Panc1 (cell line): ENCODE data around the gene SLC1A2. TPM values are rescaled to one million over a fixed set of nuclear protein-coding genes. Genes with fewer than 3 reads are reported as not detected.

ENCODE experiments used
- ATAC-seq: fragments of 200-7000 bp; cut with Tn5 transposase; 2 replicates; pipeline ENCODE4 v1.9.1; 2020; ENCODE audit warnings: mild to moderate bottlenecking, moderate library complexity
- BruUV-seq: library from RNA; stranded (reverse); fragments of 400-500 nt; replicated peaks from 2 replicates; lab custom pipeline; 2021; lab: Mats Ljungman, UMichigan
- CTCF ChIA-PET: fragments of 300-600 bp; sonication (Branson Sonifier 250); formaldehyde crosslinking; loops from one replicate; lab custom pipeline; 2022; ENCODE audit warnings: antibody characterized with exemption; lab: Charles Lee
- POLR2A ChIA-PET: fragments of 300-600 bp; sonication (Branson Sonifier 250); formaldehyde crosslinking; loops from one replicate; lab custom pipeline; 2022; ENCODE audit warnings: antibody characterized with exemption; lab: Charles Lee
- DNase-seq: peaks from one replicate; pipeline ENCODE4 v3.0.0-alpha.2; 2010; ENCODE audit warnings: low read depth, low spot score
- H3K27ac ChIP-seq: 2 replicates; pipeline ENCODE4 v1.5.1; 2011; ENCODE audit warnings: mild to moderate bottlenecking, low read length, inconsistent platforms
- H3K27me3 ChIP-seq: fragments of 200-500 bp; sonication (Bioruptor generic); 2 replicates; pipeline ENCODE4 v1.6.0; 2014; ENCODE audit warnings: low read length, inconsistent platforms; ENCODE audit not compliant: control insufficient read depth, insufficient read depth
- H3K36me3 ChIP-seq: fragments of 200-500 bp; sonication (Bioruptor generic); 2 replicates; pipeline ENCODE4 v1.5.1; 2014; ENCODE audit warnings: inconsistent platforms, mild to moderate bottlenecking, low read length, moderate library complexity; ENCODE audit not compliant: control insufficient read depth, insufficient read depth
- H3K4me1 ChIP-seq: 2 replicates; pipeline ENCODE4 v1.5.1; 2011; ENCODE audit warnings: inconsistent platforms, mild to moderate bottlenecking, low read length, moderate library complexity; ENCODE audit not compliant: control insufficient read depth, insufficient read depth
- H3K4me3 ChIP-seq, 2 experiments: 2 replicates each; pipeline ENCODE4 v1.5.1; 2011 to 2012; ENCODE audit warnings: low read depth in 2 of 2, low read length in 2 of 2, mild to moderate bottlenecking in 2 of 2, inconsistent platforms in 1 of 2, moderate library complexity in 1 of 2
- H3K9me3 ChIP-seq: fragments of 200-500 bp; sonication (Bioruptor generic); 2 replicates; pipeline ENCODE4 v1.5.1; 2014; ENCODE audit warnings: low read depth, mild to moderate bottlenecking, inconsistent platforms, low read length, moderate library complexity; ENCODE audit not compliant: control insufficient read depth, insufficient read depth
- POLR2AphosphoS5 ChIP-seq: IDR thresholded peaks from 2 replicates; pipeline ENCODE4 v1.6.1; 2012; ENCODE audit warnings: mild to moderate bottlenecking, low read depth, low read length, moderate library complexity
- SIN3A ChIP-seq: IDR thresholded peaks from 2 replicates; pipeline ENCODE4 v1.6.1; 2012; ENCODE audit warnings: low read depth, mild to moderate bottlenecking, low read length, moderate library complexity, borderline replicate concordance; ENCODE audit not compliant: insufficient read depth
- TCF7L2 ChIP-seq: IDR thresholded peaks from 2 replicates; pipeline ENCODE4 v1.6.1; 2011; ENCODE audit warnings: mild to moderate bottlenecking, low read depth, low read length, inconsistent platforms
- in situ Hi-C: cut with HindIII; loops from 2 replicates; pipeline ENCODE4 v1.10.0; 2016; ENCODE audit warnings: low sequenced_read_pairs, low pct_unique_long_range_greater_than_20kb
- intact Hi-C: fragments of 100-400 bp; cut with micrococcal nuclease; formaldehyde crosslinking; loops from one replicate; pipeline ENCODE4 v1.10.0; 2022; ENCODE audit not compliant: unreplicated experiment
- total RNA-seq: library from RNA; stranded (reverse); gene quantifications from one replicate; pipeline ENCODE4 v1.2.1, GENCODE V29; 2021; ENCODE audit not compliant: unreplicated experiment
- TF ChIP-seq, protein P1 (sequence below), 2 experiments: IDR thresholded peaks; 2 replicates each; pipeline ENCODE4 v1.6.1; 2011 to 2012; ENCODE audit warnings: low read depth in 2 of 2, control low read depth in 1 of 2, low read length in 1 of 2, mild to moderate bottlenecking in 1 of 2, moderate library complexity in 1 of 2; ENCODE audit not compliant: insufficient read depth in 1 of 2
- TF ChIP-seq, protein P2 (sequence below): fragments of 450-650 bp; IDR thresholded peaks from 2 replicates; pipeline ENCODE4 v1.5.1; 2017; ENCODE audit warnings: mild to moderate bottlenecking

The SLC1A2 gene
- total RNA-seq, 1 experiment from 2014 or later = 0.21 TPM

DNA sequence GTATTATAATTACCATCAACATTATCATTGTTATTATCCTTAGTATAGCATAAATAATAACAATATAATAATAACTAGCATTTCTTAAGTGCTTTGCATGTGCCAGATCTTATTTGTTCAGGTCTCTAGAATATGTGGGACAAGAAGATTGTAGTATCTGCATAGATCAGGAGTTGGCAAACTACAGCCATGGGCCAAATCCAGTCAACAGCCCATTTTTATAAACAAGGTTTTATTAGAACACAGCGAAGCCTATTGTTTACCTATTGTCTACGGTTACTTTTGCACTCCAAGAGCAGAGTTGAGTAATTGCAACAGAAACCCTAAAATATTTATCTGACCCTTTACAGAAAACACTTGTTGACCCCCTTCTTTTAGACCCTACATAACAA is 81.4 kb downstream of the SLC1A2 start:
- ATAC-seq = peak; percentile 78
- no peak for TF ChIP-seq SIN3A
- no peak for TF ChIP-seq POLR2AphosphoS5
- TF ChIP-seq, protein P1, sequence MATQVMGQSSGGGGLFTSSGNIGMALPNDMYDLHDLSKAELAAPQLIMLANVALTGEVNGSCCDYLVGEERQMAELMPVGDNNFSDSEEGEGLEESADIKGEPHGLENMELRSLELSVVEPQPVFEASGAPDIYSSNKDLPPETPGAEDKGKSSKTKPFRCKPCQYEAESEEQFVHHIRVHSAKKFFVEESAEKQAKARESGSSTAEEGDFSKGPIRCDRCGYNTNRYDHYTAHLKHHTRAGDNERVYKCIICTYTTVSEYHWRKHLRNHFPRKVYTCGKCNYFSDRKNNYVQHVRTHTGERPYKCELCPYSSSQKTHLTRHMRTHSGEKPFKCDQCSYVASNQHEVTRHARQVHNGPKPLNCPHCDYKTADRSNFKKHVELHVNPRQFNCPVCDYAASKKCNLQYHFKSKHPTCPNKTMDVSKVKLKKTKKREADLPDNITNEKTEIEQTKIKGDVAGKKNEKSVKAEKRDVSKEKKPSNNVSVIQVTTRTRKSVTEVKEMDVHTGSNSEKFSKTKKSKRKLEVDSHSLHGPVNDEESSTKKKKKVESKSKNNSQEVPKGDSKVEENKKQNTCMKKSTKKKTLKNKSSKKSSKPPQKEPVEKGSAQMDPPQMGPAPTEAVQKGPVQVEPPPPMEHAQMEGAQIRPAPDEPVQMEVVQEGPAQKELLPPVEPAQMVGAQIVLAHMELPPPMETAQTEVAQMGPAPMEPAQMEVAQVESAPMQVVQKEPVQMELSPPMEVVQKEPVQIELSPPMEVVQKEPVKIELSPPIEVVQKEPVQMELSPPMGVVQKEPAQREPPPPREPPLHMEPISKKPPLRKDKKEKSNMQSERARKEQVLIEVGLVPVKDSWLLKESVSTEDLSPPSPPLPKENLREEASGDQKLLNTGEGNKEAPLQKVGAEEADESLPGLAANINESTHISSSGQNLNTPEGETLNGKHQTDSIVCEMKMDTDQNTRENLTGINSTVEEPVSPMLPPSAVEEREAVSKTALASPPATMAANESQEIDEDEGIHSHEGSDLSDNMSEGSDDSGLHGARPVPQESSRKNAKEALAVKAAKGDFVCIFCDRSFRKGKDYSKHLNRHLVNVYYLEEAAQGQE (IDR thresholded peaks at IDR 0.05; ENCODE audit: insufficient read depth in 1 of 2, low read depth in 2 of 2, low read length in 1 of 2) = no peak
- TF ChIP-seq, protein P2, sequence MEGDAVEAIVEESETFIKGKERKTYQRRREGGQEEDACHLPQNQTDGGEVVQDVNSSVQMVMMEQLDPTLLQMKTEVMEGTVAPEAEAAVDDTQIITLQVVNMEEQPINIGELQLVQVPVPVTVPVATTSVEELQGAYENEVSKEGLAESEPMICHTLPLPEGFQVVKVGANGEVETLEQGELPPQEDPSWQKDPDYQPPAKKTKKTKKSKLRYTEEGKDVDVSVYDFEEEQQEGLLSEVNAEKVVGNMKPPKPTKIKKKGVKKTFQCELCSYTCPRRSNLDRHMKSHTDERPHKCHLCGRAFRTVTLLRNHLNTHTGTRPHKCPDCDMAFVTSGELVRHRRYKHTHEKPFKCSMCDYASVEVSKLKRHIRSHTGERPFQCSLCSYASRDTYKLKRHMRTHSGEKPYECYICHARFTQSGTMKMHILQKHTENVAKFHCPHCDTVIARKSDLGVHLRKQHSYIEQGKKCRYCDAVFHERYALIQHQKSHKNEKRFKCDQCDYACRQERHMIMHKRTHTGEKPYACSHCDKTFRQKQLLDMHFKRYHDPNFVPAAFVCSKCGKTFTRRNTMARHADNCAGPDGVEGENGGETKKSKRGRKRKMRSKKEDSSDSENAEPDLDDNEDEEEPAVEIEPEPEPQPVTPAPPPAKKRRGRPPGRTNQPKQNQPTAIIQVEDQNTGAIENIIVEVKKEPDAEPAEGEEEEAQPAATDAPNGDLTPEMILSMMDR = no peak
- no peak for TF ChIP-seq TCF7L2
- H3K27me3 ChIP-seq = no peaks in the 10 kb centered on the region
- no peak overlapping the region for H3K4me3 ChIP-seq
- in situ Hi-C loops = no loop called here
- intact Hi-C loops = no loop called here
- ChIA-PET CTCF (interaction anchor here (0.8 kb wide), 1 partner anchor 825 kb away, joined by 3 read pairs; no protein-coding TSS in a partner anchor), POLR2A (no interaction called here)
- no TSS peak for BruUV-seq
- H3K4me1 ChIP-seq = peaks cover 19% of the 10 kb centered on the region
- DNase-seq = no peak
- no peaks in the 10 kb centered on the region; the same call in 1 of the 2 replicates for H3K9me3 ChIP-seq
- peak overlapping the region; percentile 77 for H3K27ac ChIP-seq
- H3K36me3 ChIP-seq = no peaks in the 10 kb centered on the region

DNA sequence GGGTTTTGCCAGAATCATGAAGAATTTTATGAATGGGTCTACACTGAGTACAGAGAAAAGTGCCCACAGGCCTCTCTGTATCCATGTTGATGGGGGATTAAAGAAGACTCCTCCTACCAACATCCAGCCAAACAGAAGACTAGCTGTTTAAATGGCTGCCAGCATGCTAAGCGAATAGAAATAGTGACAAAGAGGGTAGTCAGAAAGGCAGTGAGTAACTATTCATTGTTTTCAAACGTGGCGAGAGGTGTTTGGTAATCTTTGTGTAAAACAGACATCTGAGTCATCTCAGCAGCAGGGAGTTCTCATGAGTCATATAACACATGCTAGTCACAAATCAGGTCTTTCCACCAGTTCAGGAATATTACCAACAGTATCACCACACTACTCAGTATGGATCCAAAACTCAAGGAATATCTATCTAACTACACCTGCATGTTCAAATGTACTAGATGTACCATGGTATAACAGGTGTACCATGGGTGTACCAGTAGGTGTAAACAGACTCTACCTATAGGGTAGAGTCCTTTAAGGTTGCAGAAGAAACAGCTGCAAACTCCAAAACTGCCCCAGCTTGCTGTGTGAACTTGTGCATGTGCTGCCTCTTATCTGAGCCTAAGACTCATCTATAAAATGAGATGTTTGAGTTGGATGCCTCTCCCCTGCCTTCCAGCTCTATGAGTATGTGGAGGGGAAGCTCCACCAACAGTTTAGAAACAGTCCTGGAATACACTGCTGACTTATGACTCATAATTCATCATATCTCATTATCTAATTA is 82.0 kb downstream of the SLC1A2 start:
- no peaks in the 10 kb centered on the region for H3K27me3 ChIP-seq
- in situ Hi-C loops = no loop called here
- peaks cover 19% of the 10 kb centered on the region for H3K4me1 ChIP-seq
- ChIA-PET CTCF (interaction anchor here (0.8 kb wide), 1 partner anchor 825 kb away, joined by 3 read pairs; no protein-coding TSS in a partner anchor), POLR2A (interaction anchor here (0.6 kb wide), 1 partner anchor 47 kb away, joined by 7 read pairs; no protein-coding TSS in a partner anchor)
- intact Hi-C loops = no loop called here
- TF ChIP-seq, protein P1 (IDR thresholded peaks at IDR 0.05; ENCODE audit: insufficient read depth in 1 of 2, low read depth in 2 of 2, low read length in 1 of 2) = no peak
- TF ChIP-seq, protein P2 = no peak
- TF ChIP-seq POLR2AphosphoS5 (no peak), TCF7L2 (peak; percentile 52), SIN3A (no peak)
- no peak overlapping the region for H3K4me3 ChIP-seq
- peak overlapping the region; percentile 77 for H3K27ac ChIP-seq
- BruUV-seq = no TSS peak
- peak; percentile 94 for DNase-seq
- no peaks in the 10 kb centered on the region; the same call in 1 of the 2 replicates for H3K9me3 ChIP-seq
- ATAC-seq = peak; percentile 95
- no peaks in the 10 kb centered on the region for H3K36me3 ChIP-seq
